ENCODE results near the gene FOXJ2.

- peak; percentile 81 to 91 (median 84) for TF ChIP-seq CTCF (IDR thresholded peaks at IDR 0.05)
- TF ChIP-seq POLR2A (IDR thresholded peaks at IDR 0.05): no peak
Measured at GRCh38 chr12:7995266-7995963, 37.1 kb upstream of the FOXJ2 start.

Data from right lobe of liver (tissue), 4 donors.